Naive thymus-derived CD4-positive, alpha-beta T cell (primary cell): ENCODE data around the gene GSC2. TPM values are rescaled to one million over a fixed set of nuclear protein-coding genes. Genes with fewer than 3 reads are reported as not detected.

ENCODE experiments used
- ATAC-seq: fragments of 150-1000 bp; cut with Tn5 transposase; 2 replicates; pipeline ENCODE4 v1.10.0; 2021; ENCODE audit warnings: mild to moderate bottlenecking, moderate library complexity
- CTCF ChIA-PET: fragments of 350-600 bp; sonication (Branson Sonifier 250); formaldehyde crosslinking; loops from one replicate; lab custom pipeline; 2021; ENCODE audit warnings: antibody characterized with exemption; lab: Charles Lee
- POLR2A ChIA-PET: fragments of 350-600 bp; sonication (Branson Sonifier 250); formaldehyde crosslinking; loops from one replicate; lab custom pipeline; 2021; ENCODE audit warnings: antibody characterized with exemption, inconsistent platforms; lab: Charles Lee
- DNase-seq, 9 donors: peaks; one replicate each; pipeline versions ENCODE4 v3.0.0 to v3.0.0-alpha.2; 2020 to 2022; ENCODE audit warnings: mixed read lengths in 1 of 9
- H3K27ac ChIP-seq: one replicate; pipeline ENCODE4 v1.7.0; 2013; ENCODE audit warnings: mild to moderate bottlenecking, low read depth, low read length, moderate library complexity
- H3K27me3 ChIP-seq, 2 donors: one replicate each; pipeline ENCODE4 v1.7.0; 2013; ENCODE audit warnings: low read length in 2 of 2, mild to moderate bottlenecking in 2 of 2, moderate library complexity in 2 of 2; ENCODE audit not compliant: control insufficient read depth in 2 of 2, insufficient read depth in 2 of 2
- H3K36me3 ChIP-seq, 3 experiments: 1 replicate in 2 of 3; 2 replicates in 1 of 3; pipeline ENCODE4 v1.7.0; 2013; ENCODE audit warnings: low read length in 3 of 3, mild to moderate bottlenecking in 3 of 3, moderate library complexity in 1 of 3; ENCODE audit not compliant: insufficient read depth in 3 of 3, control insufficient read depth in 2 of 3
- H3K4me1 ChIP-seq, 2 donors: one replicate each; pipeline ENCODE4 v1.7.0; 2013; ENCODE audit warnings: low read length in 2 of 2, mild to moderate bottlenecking in 2 of 2, moderate library complexity in 1 of 2; ENCODE audit not compliant: control insufficient read depth in 2 of 2, insufficient read depth in 2 of 2
- H3K4me3 ChIP-seq: 2 replicates; pipeline ENCODE4 v1.7.0; 2013; ENCODE audit warnings: mild to moderate bottlenecking, low read length
- H3K9me3 ChIP-seq, 3 experiments: 1 replicate in 2 of 3; 2 replicates in 1 of 3; pipeline ENCODE4 v1.7.0; 2013; ENCODE audit warnings: low read length in 3 of 3; ENCODE audit not compliant: control insufficient read depth in 2 of 3
- H3K27ac Mint-ChIP-seq, 9 donors: one replicate each; pipeline ENCODE4 v1.8.0; 2020 to 2022; ENCODE audit warnings: mixed read lengths in 9 of 9, mild to moderate bottlenecking in 8 of 9, moderate library complexity in 5 of 9, inconsistent platforms in 2 of 9
- H3K27me3 Mint-ChIP-seq, 5 donors: one replicate each; pipeline ENCODE4 v1.8.0; 2021 to 2022; ENCODE audit warnings: mixed read lengths in 5 of 5, mild to moderate bottlenecking in 1 of 5
- H3K36me3 Mint-ChIP-seq, 5 donors: one replicate each; pipeline ENCODE4 v1.8.0; 2020 to 2022; ENCODE audit warnings: mixed read lengths in 5 of 5, mild to moderate bottlenecking in 3 of 5, inconsistent platforms in 1 of 5
- H3K4me1 Mint-ChIP-seq, 7 donors: one replicate each; pipeline ENCODE4 v1.8.0; 2020 to 2022; ENCODE audit warnings: mixed read lengths in 7 of 7, mild to moderate bottlenecking in 3 of 7, inconsistent platforms in 1 of 7
- H3K4me3 Mint-ChIP-seq, 10 donors: one replicate each; pipeline ENCODE4 v1.8.0; 2020 to 2022; ENCODE audit warnings: mild to moderate bottlenecking in 10 of 10, mixed read lengths in 10 of 10, moderate library complexity in 6 of 10, inconsistent platforms in 2 of 10
- H3K9me3 Mint-ChIP-seq, 11 donors: one replicate each; pipeline ENCODE4 v1.8.0; 2020 to 2022; ENCODE audit warnings: mixed read lengths in 11 of 11, mild to moderate bottlenecking in 4 of 11, inconsistent platforms in 1 of 11, moderate library complexity in 1 of 11
- intact Hi-C, 2 donors: fragments of 100-400 bp; cut with micrococcal nuclease; formaldehyde crosslinking; loops; one replicate each; pipeline ENCODE4 v1.15.1; 2023
- polyA plus RNA-seq, 2 donors: library from polyadenylated mRNA; unstranded; fragments of 300-500 nt; fragmentation: Illumina TruSeq; gene quantifications; one replicate each; pipeline ENCODE4 v1.2.3, GENCODE V29; 2021
- total RNA-seq, 6 experiments: library from RNA in 5 of 6; stranded (reverse) in 5 of 6; gene quantifications; 1 replicate in 5 of 6; 2 replicates in 1 of 6; pipeline ENCODE4 v1.2.3 and lab custom pipeline; 2021 to 2026

GSC2 gene
- total and polyA plus RNA-seq, 7 experiments from 2014 or later, result not detected

- ChIA-PET CTCF (interaction anchor here (1.8 kb wide), 1 partner anchor 8 kb away, joined by 5 read pairs; no protein-coding TSS in a partner anchor), POLR2A (interaction anchor here (2.4 to 6.3 kb wide), 2 partner anchors 7 to 11 kb away, joined by 6 to 88 read pairs; no protein-coding TSS in a partner anchor)
- DNase-seq (no peak), ATAC-seq (no peak)
- Mint-ChIP-seq H3K27me3 (no peaks in the 10 kb centered on the region), H3K27ac (peak overlapping the region in 8 of 9 donors; percentile 33 to 87 (median 54)), H3K9me3 (no peaks in the 10 kb centered on the region), H3K4me3 (peak overlapping the region in 8 of 10 donors; percentile 47 to 94 (median 62)), H3K36me3 (peaks cover 0 to 6% (median 3%) of the 10 kb centered on the region in 5 donors), H3K4me1 (peaks cover 63 to 89% (median 84%) of the 10 kb centered on the region in 7 donors)
- Histone ChIP-seq H3K27me3 (no peaks in the 10 kb centered on the region), H3K36me3 (peaks cover 0 to 12% (median 0%) of the 10 kb centered on the region in 3 experiments), H3K27ac (peak overlapping the region; percentile 40), H3K9me3 (no peaks in the 10 kb centered on the region), H3K4me1 (peaks cover 52 to 67% of the 10 kb centered on the region in 2 donors), H3K4me3 (no peak overlapping the region)
- intact Hi-C loops, result no loop called here
Measured at GRCh38 chr22:19118329-19118880, 31.7 kb downstream of the GSC2 start.

GRCh38 chr22:19117111-19117512 is 33.0 kb downstream of the GSC2 start:
- intact Hi-C loops, result no loop called here
- H3K27ac Mint-ChIP-seq, result peak overlapping the region in 8 of 9 donors; percentile 23 to 87 (median 68)

GRCh38 chr22:19115628-19116027 is 34.5 kb downstream of the GSC2 start:
- Histone ChIP-seq H3K27me3 (no peaks in the 10 kb centered on the region), H3K9me3 (no peaks in the 10 kb centered on the region), H3K27ac (peak overlapping the region; percentile 24), H3K36me3 (peaks cover 0 to 5% (median 0%) of the 10 kb centered on the region in 3 experiments), H3K4me1 (peaks cover 55 to 71% of the 10 kb centered on the region in 2 donors), H3K4me3 (no peak overlapping the region)
- ATAC-seq, result peak; percentile 36
- H3K9me3 Mint-ChIP-seq, result no peaks in the 10 kb centered on the region
- peaks cover 54 to 93% (median 83%) of the 10 kb centered on the region in 7 donors for H3K4me1 Mint-ChIP-seq
- no peaks in the 10 kb centered on the region for H3K27me3 Mint-ChIP-seq
- H3K27ac Mint-ChIP-seq, result peak overlapping the region in 8 of 9 donors; percentile 35 to 87 (median 71)
- DNase-seq, result peak in 1 of 9 donors; percentile 36
- ChIA-PET POLR2A (interaction anchor here (1.1 to 1.4 kb wide), 2 partner anchors 29 to 331 kb away, joined by 3 to 5 read pairs; partner anchors contain the start of gene ESS2), CTCF (interaction anchor here (1.0 kb wide), 1 partner anchor 9 kb away, joined by 3 read pairs; no protein-coding TSS in a partner anchor)
- H3K36me3 Mint-ChIP-seq, result peaks cover 0 to 9% (median 5%) of the 10 kb centered on the region in 5 donors
- H3K4me3 Mint-ChIP-seq, result peak overlapping the region in 8 of 10 donors; percentile 19 to 93 (median 50)
- intact Hi-C loops, result no loop called here

More at GRCh38 chr22:19117111-19117512, 33.0 kb downstream of the GSC2 start:
- ATAC-seq (no peak), DNase-seq (no peak)
- Mint-ChIP-seq H3K4me3 (peak overlapping the region; percentile 4 to 93 (median 46)), H3K27me3 (no peaks in the 10 kb centered on the region), H3K36me3 (peaks cover 0 to 9% (median 5%) of the 10 kb centered on the region in 5 donors), H3K9me3 (no peaks in the 10 kb centered on the region), H3K4me1 (peaks cover 53 to 92% (median 80%) of the 10 kb centered on the region in 7 donors)
- ChIA-PET POLR2A (no interaction called here), CTCF (no interaction called here)
- Histone ChIP-seq H3K27ac (no peak overlapping the region), H3K27me3 (no peaks in the 10 kb centered on the region), H3K4me3 (no peak overlapping the region), H3K36me3 (peaks cover 0 to 11% (median 0%) of the 10 kb centered on the region in 3 experiments), H3K9me3 (no peaks in the 10 kb centered on the region), H3K4me1 (peaks cover 52 to 66% of the 10 kb centered on the region in 2 donors)

GRCh38 chr22:19114984-19115552 is 35.0 kb downstream of the GSC2 start:
- Mint-ChIP-seq H3K4me1 (peaks cover 53 to 93% (median 83%) of the 10 kb centered on the region in 7 donors), H3K27me3 (no peaks in the 10 kb centered on the region), H3K4me3 (peak overlapping the region in 8 of 10 donors; percentile 27 to 93 (median 50)), H3K36me3 (peaks cover 0 to 9% (median 5%) of the 10 kb centered on the region in 5 donors), H3K27ac (peak overlapping the region in 8 of 9 donors; percentile 35 to 87 (median 71)), H3K9me3 (no peaks in the 10 kb centered on the region)
- peaks cover 0 to 5% (median 0%) of the 10 kb centered on the region in 3 experiments for H3K36me3 ChIP-seq
- H3K9me3 ChIP-seq, result no peaks in the 10 kb centered on the region
- H3K27ac ChIP-seq, result peak overlapping the region; percentile 24
- intact Hi-C loops, result no loop called here
- peaks cover 55 to 71% of the 10 kb centered on the region in 2 donors for H3K4me1 ChIP-seq
- H3K27me3 ChIP-seq, result no peaks in the 10 kb centered on the region
- ATAC-seq (no peak), DNase-seq (no peak)
- ChIA-PET POLR2A (interaction anchor here (1.1 to 1.4 kb wide), 2 partner anchors 29 to 332 kb away, joined by 3 to 5 read pairs; partner anchors contain the start of gene ESS2), CTCF (interaction anchor here (1.0 kb wide), 1 partner anchor 8 kb away, joined by 3 read pairs; no protein-coding TSS in a partner anchor)
- H3K4me3 ChIP-seq, result no peak overlapping the region

GRCh38 chr22:19113429-19113828 is 36.7 kb downstream of the GSC2 start:
- intact Hi-C loops, result no loop called here
- ChIA-PET POLR2A (interaction anchor here (4.1 kb wide), 1 partner anchor 7 kb away, joined by 88 read pairs; the partner anchor contains the start of gene DGCR2), CTCF (interaction anchor here (0.6 kb wide), 2 partner anchors 21 to 424 kb away, joined by 3 to 4 read pairs; no protein-coding TSS in a partner anchor)
- no peaks in the 10 kb centered on the region for H3K27me3 ChIP-seq
- H3K4me3 Mint-ChIP-seq, result no peak overlapping the region
- DNase-seq, result no peak
- no peaks in the 10 kb centered on the region for H3K27me3 Mint-ChIP-seq
- H3K36me3 ChIP-seq, result peaks cover 0 to 1% (median 0%) of the 10 kb centered on the region in 3 experiments
- H3K4me1 Mint-ChIP-seq, result peaks cover 57 to 93% (median 83%) of the 10 kb centered on the region in 7 donors
- H3K27ac Mint-ChIP-seq, result peak overlapping the region in 5 of 9 donors; percentile 16 to 79 (median 52)
- H3K4me3 ChIP-seq, result no peak overlapping the region
- H3K36me3 Mint-ChIP-seq, result peaks cover 0 to 9% (median 5%) of the 10 kb centered on the region in 5 donors
- no peak overlapping the region for H3K27ac ChIP-seq
- ATAC-seq, result no peak
- H3K4me1 ChIP-seq, result peaks cover 57 to 71% of the 10 kb centered on the region in 2 donors
- H3K9me3 Mint-ChIP-seq, result no peaks in the 10 kb centered on the region
- no peaks in the 10 kb centered on the region for H3K9me3 ChIP-seq

GRCh38 chr22:19111584-19111983 is 38.5 kb downstream of the GSC2 start:
- intact Hi-C loops, result no loop called here
- peaks cover 59 to 93% (median 84%) of the 10 kb centered on the region in 7 donors for H3K4me1 Mint-ChIP-seq
- peaks cover 47 to 71% of the 10 kb centered on the region in 2 donors for H3K4me1 ChIP-seq
- ChIA-PET POLR2A (interaction anchor here (0.6 to 4.1 kb wide), 7 partner anchors 9 to 322 kb away, joined by 3 to 88 read pairs (median 3); partner anchors contain the start of genes CLTCL1 and DGCR2), CTCF (interaction anchor here (3.0 kb wide), 1 partner anchor 33 kb away, joined by 9 read pairs; the partner anchor contains the start of gene ESS2)
- H3K27ac Mint-ChIP-seq, result peak overlapping the region; percentile 71 to 100 (median 94)
- ATAC-seq (no peak), DNase-seq (no peak)
- no peak overlapping the region for H3K4me3 ChIP-seq
- H3K9me3 ChIP-seq, result no peaks in the 10 kb centered on the region
- peak overlapping the region in 9 of 10 donors; percentile 48 to 86 (median 65) for H3K4me3 Mint-ChIP-seq
- H3K36me3 Mint-ChIP-seq, result peaks cover 0 to 14% (median 3%) of the 10 kb centered on the region in 5 donors
- H3K36me3 ChIP-seq, result no peaks in the 10 kb centered on the region
- no peaks in the 10 kb centered on the region for H3K27me3 ChIP-seq
- peak overlapping the region; percentile 79 for H3K27ac ChIP-seq
- H3K27me3 Mint-ChIP-seq, result no peaks in the 10 kb centered on the region
- no peaks in the 10 kb centered on the region for H3K9me3 Mint-ChIP-seq
